ENCODE data around the gene TMEM150B.

Gene TMEM150B

GRCh38 chr19:55308281-55308680 lies 16.9 kb downstream of the TMEM150B start:
- DNase-seq (ENCODE audit: low read depth in 1 of 2, low spot score in 1 of 2): no peak

- no peak for DNase-seq (ENCODE audit: low read depth in 1 of 2, low spot score in 1 of 2)
Measured at GRCh38 chr19:55306712-55307111, 18.4 kb downstream of the TMEM150B start.

- no peak for DNase-seq (ENCODE audit: low read depth in 1 of 2, low spot score in 1 of 2)
Measured at GRCh38 chr19:55305983-55306562, 19.1 kb downstream of the TMEM150B start.

GRCh38 chr19:55305491-55305890 lies 19.6 kb downstream of the TMEM150B start:
- DNase-seq (ENCODE audit: low read depth in 1 of 2, low spot score in 1 of 2): peak in 1 of 2 donors; percentile 32

GRCh38 chr19:55304980-55305379 lies 20.2 kb downstream of the TMEM150B start:
- no peak for DNase-seq (ENCODE audit: low read depth in 1 of 2, low spot score in 1 of 2)

- no peak for DNase-seq (ENCODE audit: low read depth in 1 of 2, low spot score in 1 of 2)
Measured at GRCh38 chr19:55304279-55304978, 20.7 kb downstream of the TMEM150B start.

- no peak for DNase-seq (ENCODE audit: low read depth in 1 of 2, low spot score in 1 of 2)
Measured at GRCh38 chr19:55303477-55303876, 21.7 kb downstream of the TMEM150B start.

- DNase-seq (ENCODE audit: low read depth in 1 of 2, low spot score in 1 of 2): no peak
Measured at GRCh38 chr19:55302318-55302703, 22.8 kb downstream of the TMEM150B start.

- DNase-seq (ENCODE audit: low read depth in 1 of 2, low spot score in 1 of 2): peak; percentile 88 to 89
Measured at GRCh38 chr19:55301459-55302317, 23.5 kb downstream of the TMEM150B start.

GRCh38 chr19:55300886-55301458 lies 24.2 kb downstream of the TMEM150B start:
- DNase-seq (ENCODE audit: low read depth in 1 of 2, low spot score in 1 of 2): no peak

- no peak for DNase-seq (ENCODE audit: low read depth in 1 of 2, low spot score in 1 of 2)
Measured at GRCh38 chr19:55299991-55300390, 25.1 kb downstream of the TMEM150B start.

GRCh38 chr19:55297267-55297666 lies 27.9 kb downstream of the TMEM150B start:
- no peak for DNase-seq (ENCODE audit: low read depth in 1 of 2, low spot score in 1 of 2)

- DNase-seq (ENCODE audit: low read depth in 1 of 2, low spot score in 1 of 2): no peak
Measured at GRCh38 chr19:55289117-55289796, 35.9 kb downstream of the TMEM150B start.

- DNase-seq (ENCODE audit: low read depth in 1 of 2, low spot score in 1 of 2): no peak
Measured at GRCh38 chr19:55287361-55288079, 37.6 kb downstream of the TMEM150B start.

- DNase-seq (ENCODE audit: low read depth in 1 of 2, low spot score in 1 of 2): no peak
Measured at GRCh38 chr19:55285229-55285890, 39.8 kb downstream of the TMEM150B start.

GRCh38 chr19:55284405-55285058 lies 40.6 kb downstream of the TMEM150B start:
- no peak for DNase-seq (ENCODE audit: low read depth in 1 of 2, low spot score in 1 of 2)

GRCh38 chr19:55283548-55284377 lies 41.4 kb downstream of the TMEM150B start, which contains the start of gene BRSK1:
TSS of gene BRSK1 (plus strand) at chr19:55283997. CDS start at chr19:55284443, 446 bp downstream.
- DNase-seq (ENCODE audit: low read depth in 1 of 2, low spot score in 1 of 2): peak in 1 of 2 donors; percentile 24
